HG03135 (cell line): Measurements from ENCODE around the gene ZNF426.

Experiments
- ATAC-seq: cut with Tn5 transposase; IDR thresholded peaks from one replicate; pipeline ENCODE4 v1.9.1; 2021; ENCODE audit warnings: mild to moderate bottlenecking, moderate library complexity; ENCODE audit not compliant: unreplicated experiment

Gene ZNF426

DNA sequence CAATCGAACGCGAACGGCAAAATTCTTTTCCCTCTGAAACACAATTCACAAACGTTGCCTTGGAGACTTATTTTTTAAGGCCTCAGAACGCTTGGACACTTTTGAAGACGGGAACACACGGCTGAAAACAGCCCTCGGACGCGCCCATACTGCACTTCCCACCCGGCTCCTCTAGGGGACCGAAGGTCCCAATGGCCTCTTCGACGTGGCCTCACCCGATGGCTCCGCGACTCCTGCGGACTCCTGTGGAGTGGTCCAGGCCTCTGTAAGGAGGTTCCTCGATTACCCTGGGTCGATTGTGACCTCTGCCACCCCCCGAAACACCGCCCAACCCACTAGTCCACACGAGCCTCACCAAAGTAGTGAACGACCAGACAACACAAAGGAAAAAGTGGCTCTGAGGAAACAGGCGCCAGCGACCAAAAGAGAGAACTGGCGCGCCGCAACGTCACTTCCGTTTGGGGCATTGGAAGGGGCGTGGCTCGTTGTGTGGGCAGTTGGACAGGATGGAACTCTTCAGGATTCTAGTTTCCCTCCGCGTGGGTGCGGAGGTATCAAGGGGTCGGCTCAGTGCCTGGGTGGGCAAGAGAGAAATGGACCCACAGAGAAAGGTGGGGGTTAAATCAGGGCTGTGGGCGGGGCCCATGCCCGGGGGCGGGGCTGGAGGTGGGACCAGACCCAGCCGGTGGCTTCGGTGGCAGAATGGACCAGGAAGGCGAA is 40.1 kb downstream of the ZNF426 start, which contains the start of gene ZNF560:
Gene ZNF560 (minus strand): TSS at position 434 of the 720 bp plus-strand sequence. CDS start 23,303 bp downstream, outside the sequence.
- no peak for ATAC-seq

- no peak for ATAC-seq
Measured at GRCh38 chr19:9494096-9494495, 44.3 kb downstream of the ZNF426 start.

- no peak for ATAC-seq
Measured at GRCh38 chr19:9487016-9487415, 51.4 kb downstream of the ZNF426 start.

- no peak for ATAC-seq
Measured at GRCh38 chr19:9485140-9485539, 53.3 kb downstream of the ZNF426 start.

DNA sequence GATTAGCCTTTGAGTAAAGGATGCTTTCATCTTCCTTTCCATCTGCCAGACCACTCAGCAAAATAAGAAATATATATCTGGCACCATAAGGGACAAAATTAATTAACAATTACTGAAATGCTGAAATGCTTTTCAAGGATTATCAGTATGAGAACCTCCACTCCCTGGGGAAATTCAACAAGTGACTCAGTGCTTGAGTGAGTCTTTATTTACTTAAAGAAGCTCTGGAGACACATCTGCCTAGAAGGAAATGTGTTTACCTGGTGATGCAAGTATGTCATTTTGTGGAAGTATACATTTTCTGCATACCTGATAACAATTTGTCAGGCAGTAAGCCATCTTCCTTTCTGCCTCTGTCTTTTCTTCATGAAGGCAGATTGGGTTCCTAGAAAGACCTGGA is 63.5 kb downstream of the ZNF426 start:
- no peak for ATAC-seq
